HG03469 (cell line): ENCODE measurements around the gene FASLG.
"Not testable (repeated sequence)": the region's sequence is repeated elsewhere in the genome, so short reads cannot be mapped to it uniquely, and the experiment has no call there.

Source experiments
- ATAC-seq: cut with Tn5 transposase; IDR thresholded peaks from one replicate; pipeline ENCODE4 v1.9.1; 2021; ENCODE audit warnings: mild to moderate bottlenecking, moderate library complexity, moderate number of reproducible peaks; ENCODE audit not compliant: unreplicated experiment

Gene FASLG

GRCh38 chr1:172679000-172679772 is 20.3 kb downstream of the FASLG start:
- no peak for ATAC-seq

GRCh38 chr1:172680244-172680643 is 21.3 kb downstream of the FASLG start:
- no peak for ATAC-seq

- no peak for ATAC-seq
Measured at GRCh38 chr1:172680733-172681275, 21.9 kb downstream of the FASLG start.

GRCh38 chr1:172682812-172683211 is 23.9 kb downstream of the FASLG start:
- ATAC-seq, result no peak

GRCh38 chr1:172686143-172686542 is 27.2 kb downstream of the FASLG start:
- no peak for ATAC-seq

GRCh38 chr1:172688428-172689085 is 29.7 kb downstream of the FASLG start:
- not testable (repeated sequence) for ATAC-seq

- not testable (repeated sequence) for ATAC-seq
Measured at GRCh38 chr1:172690925-172691324, 32.0 kb downstream of the FASLG start.

GRCh38 chr1:172697534-172698002 is 38.7 kb downstream of the FASLG start:
- ATAC-seq, result no peak

- no peak for ATAC-seq
Measured at GRCh38 chr1:172698224-172698623, 39.3 kb downstream of the FASLG start.

- no peak for ATAC-seq
Measured at GRCh38 chr1:172699111-172699510, 40.2 kb downstream of the FASLG start.

GRCh38 chr1:172699695-172700227 is 40.9 kb downstream of the FASLG start:
- ATAC-seq, result no peak

GRCh38 chr1:172700556-172700955 is 41.7 kb downstream of the FASLG start:
- ATAC-seq, result no peak

GRCh38 chr1:172704001-172704400 is 45.1 kb downstream of the FASLG start:
- no peak for ATAC-seq

- ATAC-seq, result no peak
Measured at GRCh38 chr1:172704420-172705210, 45.7 kb downstream of the FASLG start.

GRCh38 chr1:172708452-172708851 is 49.5 kb downstream of the FASLG start:
- no peak for ATAC-seq

- no peak for ATAC-seq
Measured at GRCh38 chr1:172711558-172711957, 52.7 kb downstream of the FASLG start.

GRCh38 chr1:172713466-172713865 is 54.6 kb downstream of the FASLG start:
- ATAC-seq, result no peak
